CD4-positive, CD25-positive, alpha-beta regulatory T cell (primary cell): ENCODE data around the gene CAPN6. TPM values are rescaled to one million over a fixed set of nuclear protein-coding genes. Genes with fewer than 3 reads are reported as not detected.

Source experiments
- ATAC-seq, 2 donors: fragments of 150-1000 bp; cut with Tn5 transposase; one replicate each; pipeline ENCODE4 v1.10.0; 2021; ENCODE audit warnings: low read depth in 2 of 2, moderate number of reproducible peaks in 2 of 2, moderate library complexity in 1 of 2
- DNase-seq, 3 donors: peaks; one replicate each; pipeline versions ENCODE4 v3.0.0 to v3.0.0-alpha.2; 2012 to 2022; ENCODE audit warnings: mixed read lengths in 1 of 3
- H3K27ac ChIP-seq: one replicate; pipeline ENCODE4 v1.7.0; 2013; ENCODE audit warnings: mild to moderate bottlenecking, low read length; ENCODE audit not compliant: insufficient read depth, poor library complexity, severe bottlenecking
- H3K27me3 ChIP-seq: one replicate; pipeline ENCODE4 v1.7.0; 2013; ENCODE audit warnings: low read length; ENCODE audit not compliant: control insufficient read depth, insufficient read depth
- H3K36me3 ChIP-seq: one replicate; pipeline ENCODE4 v1.7.0; 2013; ENCODE audit warnings: mild to moderate bottlenecking, low read length, moderate library complexity; ENCODE audit not compliant: control insufficient read depth, insufficient read depth
- H3K4me1 ChIP-seq: 2 replicates; pipeline ENCODE4 v1.7.0; 2013; ENCODE audit warnings: mild to moderate bottlenecking, low read length; ENCODE audit not compliant: insufficient read depth, control insufficient read depth, poor library complexity, severe bottlenecking
- H3K4me3 ChIP-seq: one replicate; pipeline ENCODE4 v1.7.0; 2013; ENCODE audit warnings: low read depth, mild to moderate bottlenecking, low read length, moderate library complexity
- H3K9me3 ChIP-seq, 2 experiments: 1 replicate in 1 of 2; 2 replicates in 1 of 2; pipeline ENCODE4 v1.7.0; 2013; ENCODE audit warnings: low read length in 2 of 2, mild to moderate bottlenecking in 1 of 2, moderate library complexity in 1 of 2; ENCODE audit not compliant: control insufficient read depth in 2 of 2
- H3K27ac Mint-ChIP-seq, 3 donors: one replicate each; pipeline ENCODE4 v1.8.0; 2020 to 2022; ENCODE audit warnings: mild to moderate bottlenecking in 3 of 3, mixed read lengths in 3 of 3, moderate library complexity in 2 of 3
- H3K27me3 Mint-ChIP-seq: one replicate; pipeline ENCODE4 v1.8.0; 2022; ENCODE audit warnings: mild to moderate bottlenecking, mixed read lengths
- H3K36me3 Mint-ChIP-seq: one replicate; pipeline ENCODE4 v1.8.0; 2020; ENCODE audit warnings: mixed read lengths
- H3K4me1 Mint-ChIP-seq, 4 donors: one replicate each; pipeline ENCODE4 v1.8.0; 2020 to 2022; ENCODE audit warnings: mixed read lengths in 4 of 4, mild to moderate bottlenecking in 1 of 4
- H3K4me3 Mint-ChIP-seq, 4 donors: one replicate each; pipeline ENCODE4 v1.8.0; 2020 to 2022; ENCODE audit warnings: mild to moderate bottlenecking in 4 of 4, mixed read lengths in 4 of 4, moderate library complexity in 3 of 4
- H3K9me3 Mint-ChIP-seq, 7 donors: one replicate each; pipeline ENCODE4 v1.8.0; 2020 to 2022; ENCODE audit warnings: mixed read lengths in 7 of 7, mild to moderate bottlenecking in 3 of 7, moderate library complexity in 2 of 7
- polyA plus RNA-seq, 4 donors: library from polyadenylated mRNA; unstranded; fragments of 300-500 nt; fragmentation: Illumina TruSeq; gene quantifications; one replicate each; pipeline ENCODE4 v1.2.3, GENCODE V29; 2021
- total RNA-seq: library from RNA; stranded (reverse); gene quantifications from one replicate; pipeline ENCODE4 v1.2.3, GENCODE V29; 2022

CAPN6 gene
- total and polyA plus RNA-seq, 5 donors from 2014 or later, result not detected

DNA sequence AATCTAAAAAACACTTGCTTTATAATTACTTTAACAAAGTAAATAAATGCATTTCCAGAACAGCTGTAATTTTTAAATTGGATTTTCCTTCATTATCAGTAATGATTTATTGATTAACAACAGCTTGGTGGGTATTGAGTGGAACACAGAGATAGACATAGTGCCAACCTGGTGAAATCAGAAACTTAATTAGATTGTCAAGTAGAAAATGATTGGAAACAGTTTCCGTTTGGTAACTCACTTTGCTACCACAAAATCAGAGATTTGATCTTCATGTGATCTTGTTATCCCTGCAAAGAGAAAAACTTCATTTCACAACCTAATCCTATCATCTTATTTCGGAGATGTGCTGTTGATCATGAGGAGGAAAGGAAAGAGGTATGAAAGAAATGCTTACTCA, 70.8 kb downstream of the CAPN6 start:
- Mint-ChIP-seq H3K27me3 (no peaks in the 10 kb centered on the region), H3K4me3 (no peak overlapping the region), H3K9me3 (peaks cover 0 to 2% (median 0%) of the 10 kb centered on the region in 7 donors), H3K27ac (no peak overlapping the region), H3K4me1 (no peaks in the 10 kb centered on the region), H3K36me3 (no peaks in the 10 kb centered on the region)
- ATAC-seq (no peak), DNase-seq (no peak)
- Histone ChIP-seq H3K36me3 (no peaks in the 10 kb centered on the region), H3K27me3 (no peaks in the 10 kb centered on the region), H3K4me1 (no peaks in the 10 kb centered on the region), H3K9me3 (no peaks in the 10 kb centered on the region), H3K27ac (no peak overlapping the region), H3K4me3 (no peak overlapping the region)

Other genes with a start within 250 kb of the CAPN6 start
- gene PAK3, start 174.3 kb downstream of the CAPN6 start, total RNA-seq, result 3.7 TPM
- gene PAK3, start 174.3 kb downstream of the CAPN6 start, polyA plus RNA-seq, result 1 to 10 TPM in 1 of 4 donors, under 1 TPM in 3; 0.10 to 1.3 (median 0.53) TPM
- not detected for gene DCX, start 141.7 kb upstream of the CAPN6 start, total RNA-seq
- gene DCX, start 141.7 kb upstream of the CAPN6 start, polyA plus RNA-seq, result not detected
- not detected for gene SERTM2, start 241.2 kb upstream of the CAPN6 start, total RNA-seq
- not detected for gene SERTM2, start 241.2 kb upstream of the CAPN6 start, polyA plus RNA-seq